ENCODE data around the gene SPATA2.

- TF ChIP-seq CTCF (IDR thresholded peaks at IDR 0.05) (no peak), POLR2A (IDR thresholded peaks at IDR 0.05) (no peak)
Observed at GRCh38 chr20:49870261-49870660, 45.1 kb downstream of the SPATA2 start.

Measured in adrenal gland (tissue), 5 donors.